Measurements from ENCODE around the gene CRYBG1.

GRCh38 chr6:106468935-106469334 lies 108.4 kb downstream of the CRYBG1 start:
- TF ChIP-seq, protein P1, sequence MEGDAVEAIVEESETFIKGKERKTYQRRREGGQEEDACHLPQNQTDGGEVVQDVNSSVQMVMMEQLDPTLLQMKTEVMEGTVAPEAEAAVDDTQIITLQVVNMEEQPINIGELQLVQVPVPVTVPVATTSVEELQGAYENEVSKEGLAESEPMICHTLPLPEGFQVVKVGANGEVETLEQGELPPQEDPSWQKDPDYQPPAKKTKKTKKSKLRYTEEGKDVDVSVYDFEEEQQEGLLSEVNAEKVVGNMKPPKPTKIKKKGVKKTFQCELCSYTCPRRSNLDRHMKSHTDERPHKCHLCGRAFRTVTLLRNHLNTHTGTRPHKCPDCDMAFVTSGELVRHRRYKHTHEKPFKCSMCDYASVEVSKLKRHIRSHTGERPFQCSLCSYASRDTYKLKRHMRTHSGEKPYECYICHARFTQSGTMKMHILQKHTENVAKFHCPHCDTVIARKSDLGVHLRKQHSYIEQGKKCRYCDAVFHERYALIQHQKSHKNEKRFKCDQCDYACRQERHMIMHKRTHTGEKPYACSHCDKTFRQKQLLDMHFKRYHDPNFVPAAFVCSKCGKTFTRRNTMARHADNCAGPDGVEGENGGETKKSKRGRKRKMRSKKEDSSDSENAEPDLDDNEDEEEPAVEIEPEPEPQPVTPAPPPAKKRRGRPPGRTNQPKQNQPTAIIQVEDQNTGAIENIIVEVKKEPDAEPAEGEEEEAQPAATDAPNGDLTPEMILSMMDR (IDR thresholded peaks at IDR 0.05), result no peak
- no peak for TF ChIP-seq POLR2A (IDR thresholded peaks at IDR 0.05)
